Activated B cell treated with CpG ODN at 0.5 μM for 24 hours (primary cell): ENCODE measurements around the gene GZF1. TPM values are rescaled to one million over a fixed set of nuclear protein-coding genes. Genes with fewer than 3 reads are reported as not detected.
A peak's percentile ranks its signal among the peaks of the same experiment; 100 is the strongest.

Experiments
- ATAC-seq: fragments of 200-7000 bp; cut with Tn5 transposase; one replicate; pipeline ENCODE4 v1.10.0; 2021; ENCODE audit warnings: low read depth, mild to moderate bottlenecking, moderate library complexity
- CTCF ChIA-PET: fragments of 350-600 bp; sonication (Branson Sonifier 250); formaldehyde crosslinking; loops from one replicate; lab custom pipeline; 2021; ENCODE audit warnings: antibody characterized with exemption; lab: Charles Lee
- POLR2A ChIA-PET: fragments of 350-600 bp; sonication (Branson Sonifier 250); formaldehyde crosslinking; loops from one replicate; lab custom pipeline; 2021; ENCODE audit warnings: antibody characterized with exemption; lab: Charles Lee
- DNase-seq: peaks from one replicate; pipeline ENCODE4 v3.0.0; 2022
- H3K27ac Mint-ChIP-seq: one replicate; pipeline ENCODE4 v1.8.0; 2020; ENCODE audit warnings: mixed read lengths
- H3K27me3 Mint-ChIP-seq: one replicate; pipeline ENCODE4 v1.8.0; 2021; ENCODE audit warnings: mixed read lengths
- H3K36me3 Mint-ChIP-seq: one replicate; pipeline ENCODE4 v1.8.0; 2021; ENCODE audit warnings: low read depth, mixed read lengths
- H3K4me1 Mint-ChIP-seq: one replicate; pipeline ENCODE4 v1.8.0; 2021; ENCODE audit warnings: mixed read lengths
- H3K4me3 Mint-ChIP-seq: one replicate; pipeline ENCODE4 v1.8.0; 2020; ENCODE audit warnings: mild to moderate bottlenecking, mixed read lengths
- H3K9me3 Mint-ChIP-seq: one replicate; pipeline ENCODE4 v1.8.0; 2020; ENCODE audit warnings: mixed read lengths
- intact Hi-C: fragments of 100-400 bp; cut with micrococcal nuclease; formaldehyde crosslinking; loops from one replicate; pipeline ENCODE4 v1.15.1; 2024
- total RNA-seq: library from RNA; stranded (reverse); gene quantifications from 2 replicates; pipeline ENCODE4 v1.2.3, GENCODE V29; 2022
- TF ChIP-seq, protein P1 (sequence below): fragments of 200-600 bp; IDR thresholded peaks from one replicate; pipeline ENCODE4 v1.8.0; 2022; ENCODE audit warnings: antibody characterized with exemption, mild to moderate bottlenecking

Gene GZF1
- total RNA-seq, 1 donor from 2014 or later, result 13.3 TPM

GRCh38 chr20:23366384-23366783 lies 4.4 kb downstream of the GZF1 start:
- DNase-seq (no peak), ATAC-seq (no peak)
- peaks cover 63% of the 10 kb centered on the region for H3K36me3 Mint-ChIP-seq
- H3K9me3 Mint-ChIP-seq, result no peaks in the 10 kb centered on the region
- TF ChIP-seq, protein P1, sequence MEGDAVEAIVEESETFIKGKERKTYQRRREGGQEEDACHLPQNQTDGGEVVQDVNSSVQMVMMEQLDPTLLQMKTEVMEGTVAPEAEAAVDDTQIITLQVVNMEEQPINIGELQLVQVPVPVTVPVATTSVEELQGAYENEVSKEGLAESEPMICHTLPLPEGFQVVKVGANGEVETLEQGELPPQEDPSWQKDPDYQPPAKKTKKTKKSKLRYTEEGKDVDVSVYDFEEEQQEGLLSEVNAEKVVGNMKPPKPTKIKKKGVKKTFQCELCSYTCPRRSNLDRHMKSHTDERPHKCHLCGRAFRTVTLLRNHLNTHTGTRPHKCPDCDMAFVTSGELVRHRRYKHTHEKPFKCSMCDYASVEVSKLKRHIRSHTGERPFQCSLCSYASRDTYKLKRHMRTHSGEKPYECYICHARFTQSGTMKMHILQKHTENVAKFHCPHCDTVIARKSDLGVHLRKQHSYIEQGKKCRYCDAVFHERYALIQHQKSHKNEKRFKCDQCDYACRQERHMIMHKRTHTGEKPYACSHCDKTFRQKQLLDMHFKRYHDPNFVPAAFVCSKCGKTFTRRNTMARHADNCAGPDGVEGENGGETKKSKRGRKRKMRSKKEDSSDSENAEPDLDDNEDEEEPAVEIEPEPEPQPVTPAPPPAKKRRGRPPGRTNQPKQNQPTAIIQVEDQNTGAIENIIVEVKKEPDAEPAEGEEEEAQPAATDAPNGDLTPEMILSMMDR, result no peak
- intact Hi-C loops, result loop anchor here (1.0 kb wide), 1 partner anchor 55 kb away; the partner anchor contains the start of gene NAPB
- no peaks in the 10 kb centered on the region for H3K27me3 Mint-ChIP-seq
- peaks cover 50% of the 10 kb centered on the region for H3K4me1 Mint-ChIP-seq
- ChIA-PET POLR2A (interaction anchor here (1.1 to 1.3 kb wide), 2 partner anchors 8 to 16 kb away, joined by 5 to 11 read pairs; partner anchors contain the start of gene NXT1), CTCF (no interaction called here)
- peak overlapping the region; percentile 43 for H3K27ac Mint-ChIP-seq
- peak overlapping the region; percentile 50 for H3K4me3 Mint-ChIP-seq

DNA sequence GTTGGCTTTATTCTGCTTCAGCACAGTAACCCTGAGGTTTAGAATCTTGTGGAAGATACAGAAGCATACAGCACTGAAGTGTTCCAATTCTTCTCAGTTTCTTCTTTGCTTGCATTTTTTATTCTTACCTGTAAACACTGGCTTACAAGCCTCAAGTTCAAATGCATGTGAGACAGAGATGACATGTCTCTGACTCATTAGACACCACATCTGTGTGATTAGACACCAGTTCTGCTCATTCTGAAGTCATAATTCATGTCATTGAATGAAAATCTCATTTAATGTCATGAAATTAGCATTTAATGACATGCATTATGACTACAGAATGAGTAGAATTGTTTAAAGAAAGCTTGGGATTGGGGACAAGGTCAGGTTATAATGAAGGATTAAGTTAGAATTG lies 5.8 kb downstream of the GZF1 start:
- Mint-ChIP-seq H3K4me3 (no peak overlapping the region), H3K27ac (no peak overlapping the region), H3K4me1 (peaks cover 47% of the 10 kb centered on the region), H3K27me3 (no peaks in the 10 kb centered on the region), H3K9me3 (no peaks in the 10 kb centered on the region), H3K36me3 (peaks cover 73% of the 10 kb centered on the region)
- no peak for DNase-seq
- intact Hi-C loops, result no loop called here
- no peak for ATAC-seq
- TF ChIP-seq, protein P1, result no peak
- POLR2A ChIA-PET, result interaction anchor here (0.6 kb wide), 1 partner anchor 1685 kb away, joined by 9 read pairs; no protein-coding TSS in a partner anchor
- CTCF ChIA-PET, result no interaction called here

DNA sequence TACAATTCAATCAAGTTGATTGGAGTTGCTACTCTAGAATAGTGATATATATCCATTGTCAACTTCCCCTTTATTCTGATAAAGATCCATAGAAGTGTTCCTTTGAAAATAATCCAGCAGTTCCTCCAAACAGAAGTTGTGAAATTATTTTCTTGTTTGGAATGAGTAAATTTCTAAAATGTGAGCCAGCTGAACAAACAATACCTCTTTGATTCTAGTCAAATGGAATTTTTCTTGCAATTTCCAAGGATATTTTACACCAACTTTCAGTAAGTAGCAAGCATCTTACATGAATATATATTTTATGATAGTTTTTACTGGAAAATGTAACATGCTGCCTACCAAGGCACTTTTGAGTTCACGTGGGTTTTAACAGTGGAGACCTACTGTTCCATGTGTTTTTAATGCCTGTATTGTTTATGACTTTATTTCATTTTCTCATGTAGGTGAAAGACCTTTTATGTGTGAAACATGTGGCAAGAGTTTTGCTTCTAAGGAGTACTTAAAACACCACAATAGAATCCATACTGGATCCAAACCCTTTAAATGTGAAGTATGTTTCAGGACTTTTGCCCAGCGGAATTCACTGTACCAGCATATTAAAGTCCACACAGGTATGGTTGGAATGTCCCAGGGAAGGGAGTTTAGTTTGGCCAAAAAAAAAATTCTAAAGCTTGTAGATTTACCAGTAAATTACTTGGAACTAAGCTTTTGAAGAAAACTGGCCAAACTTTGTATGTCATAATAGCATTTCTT lies 6.5 kb downstream of the GZF1 start:
- intact Hi-C loops, result no loop called here
- peaks cover 39% of the 10 kb centered on the region for H3K4me1 Mint-ChIP-seq
- DNase-seq (no peak), ATAC-seq (no peak)
- CTCF ChIA-PET, result no interaction called here
- POLR2A ChIA-PET, result interaction anchor here (0.6 kb wide), 1 partner anchor 1685 kb away, joined by 9 read pairs; no protein-coding TSS in a partner anchor
- H3K4me3 Mint-ChIP-seq, result no peak overlapping the region
- H3K27ac Mint-ChIP-seq, result no peak overlapping the region
- no peaks in the 10 kb centered on the region for H3K9me3 Mint-ChIP-seq
- H3K36me3 Mint-ChIP-seq, result peaks cover 74% of the 10 kb centered on the region
- no peaks in the 10 kb centered on the region for H3K27me3 Mint-ChIP-seq
- TF ChIP-seq, protein P1, result no peak

DNA sequence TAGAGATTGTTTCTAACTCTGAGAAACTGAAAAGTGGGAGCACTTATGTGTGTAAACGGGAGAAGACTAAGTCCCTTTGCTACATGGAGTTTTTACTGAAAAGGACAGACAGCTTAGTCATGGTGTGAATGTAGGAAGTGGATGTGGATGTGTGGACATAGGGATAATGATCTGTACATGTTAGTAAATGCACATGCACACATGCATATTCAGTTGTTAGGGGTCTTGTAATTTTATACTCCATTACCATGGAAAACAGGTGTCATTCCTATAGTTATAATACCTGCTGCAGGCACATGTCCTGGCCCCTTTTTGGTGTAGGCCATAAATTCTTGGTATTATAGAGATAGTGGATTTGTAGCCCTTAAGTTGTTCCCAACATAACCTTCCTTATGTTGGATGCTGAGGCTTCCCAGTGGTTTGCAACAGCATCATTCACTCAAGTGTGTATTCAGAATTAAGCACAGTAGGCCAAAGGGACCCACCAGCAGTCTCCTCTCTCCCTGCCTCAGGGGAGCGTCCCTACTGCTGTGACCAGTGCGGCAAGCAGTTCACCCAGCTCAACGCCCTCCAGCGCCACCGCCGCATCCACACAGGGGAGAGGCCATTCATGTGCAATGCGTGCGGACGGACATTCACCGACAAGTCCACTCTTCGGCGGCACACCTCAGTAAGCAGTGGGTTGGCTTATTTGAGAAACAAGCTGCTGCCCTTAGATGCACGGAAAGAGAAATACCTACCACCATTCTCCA lies 7.3 kb downstream of the GZF1 start:
- TF ChIP-seq, protein P1, result no peak
- H3K4me1 Mint-ChIP-seq, result peaks cover 32% of the 10 kb centered on the region
- H3K27ac Mint-ChIP-seq, result no peak overlapping the region
- ChIA-PET POLR2A (no interaction called here), CTCF (no interaction called here)
- H3K9me3 Mint-ChIP-seq, result no peaks in the 10 kb centered on the region
- no peak overlapping the region for H3K4me3 Mint-ChIP-seq
- H3K27me3 Mint-ChIP-seq, result no peaks in the 10 kb centered on the region
- intact Hi-C loops, result no loop called here
- DNase-seq (no peak), ATAC-seq (no peak)
- H3K36me3 Mint-ChIP-seq, result peaks cover 80% of the 10 kb centered on the region

GRCh38 chr20:23370274-23370673 lies 8.3 kb downstream of the GZF1 start:
- ChIA-PET POLR2A (interaction anchor here (1.1 to 2.2 kb wide), 2 partner anchors 9 to 20 kb away, joined by 5 to 6 read pairs; partner anchors contain the start of genes GZF1 and NXT1), CTCF (interaction anchor here (1.0 kb wide), 1 partner anchor 21 kb away, joined by 3 read pairs; no protein-coding TSS in a partner anchor)
- no peaks in the 10 kb centered on the region for H3K9me3 Mint-ChIP-seq
- TF ChIP-seq, protein P1, result no peak
- no peaks in the 10 kb centered on the region for H3K27me3 Mint-ChIP-seq
- no peak for DNase-seq
- ATAC-seq, result no peak
- no peak overlapping the region for H3K4me3 Mint-ChIP-seq
- H3K27ac Mint-ChIP-seq, result no peak overlapping the region
- intact Hi-C loops, result no loop called here
- H3K4me1 Mint-ChIP-seq, result peaks cover 22% of the 10 kb centered on the region
- H3K36me3 Mint-ChIP-seq, result peaks cover 76% of the 10 kb centered on the region
